ENCODE results near the gene ZNF117.
A peak's percentile ranks its signal among the peaks of the same experiment; 100 is the strongest.
"Not testable (repeated sequence)": the region's sequence is repeated elsewhere in the genome, so short reads cannot be mapped to it uniquely, and the experiment has no call there.

The ZNF117 gene

DNA sequence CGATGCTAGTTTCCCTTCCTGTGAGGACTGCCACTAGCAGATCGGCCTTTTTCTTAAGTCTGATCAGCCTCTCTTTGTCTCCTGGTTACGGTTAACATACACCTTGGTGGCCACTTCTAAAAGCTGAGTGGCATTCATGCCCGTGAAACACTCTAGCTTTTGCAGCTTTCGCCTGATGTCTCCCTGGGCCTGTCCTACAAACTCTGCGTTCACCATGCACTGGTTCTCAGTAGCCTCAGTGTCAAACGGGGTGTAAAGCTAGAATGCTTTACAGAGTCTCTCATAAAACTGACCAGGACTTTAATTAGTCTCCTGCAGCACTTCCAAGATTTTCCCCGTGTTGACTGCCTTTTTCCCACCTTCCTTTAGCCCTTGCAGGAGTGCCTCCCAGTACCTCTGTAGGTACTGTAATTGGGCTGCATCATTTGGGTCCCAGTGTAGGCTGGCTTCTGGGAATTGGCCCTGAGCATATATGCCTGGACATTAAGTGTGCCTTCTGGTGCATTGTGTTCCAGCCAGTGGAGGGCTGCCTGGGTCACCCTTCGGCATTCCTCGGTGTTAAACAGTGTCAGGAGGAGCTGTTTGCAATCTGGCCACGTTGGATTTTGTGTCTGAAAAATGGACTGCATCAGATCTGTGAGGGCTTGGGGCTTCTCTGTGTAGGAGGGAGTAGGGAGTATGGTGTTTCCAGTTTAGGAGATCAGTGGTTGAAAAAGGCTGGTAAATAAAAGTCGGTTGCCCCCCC lies 6.5 kb upstream of the ZNF117 start:
- DNase-seq (ENCODE audit: low spot score), result no peak

DNA sequence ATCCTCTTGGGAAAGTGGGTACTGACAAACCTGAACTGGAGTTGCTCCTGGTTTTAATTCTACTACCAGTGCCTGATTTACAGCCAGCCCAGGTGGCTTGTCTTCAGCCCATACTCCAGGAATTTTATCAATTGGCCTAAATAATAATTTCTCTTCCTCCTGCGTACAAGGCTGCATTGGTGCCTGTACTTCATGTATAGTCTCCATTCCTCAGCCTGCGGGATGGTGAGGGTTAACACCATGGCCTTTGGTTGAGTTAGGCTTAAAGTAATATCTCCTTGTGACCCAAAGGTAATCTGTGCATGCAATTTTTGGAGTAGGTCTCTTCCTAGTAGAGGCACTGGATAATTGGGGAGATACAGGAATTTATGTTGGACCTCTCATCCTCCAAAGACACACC lies 5.5 kb upstream of the ZNF117 start:
- no peak for DNase-seq (ENCODE audit: low spot score)

DNA sequence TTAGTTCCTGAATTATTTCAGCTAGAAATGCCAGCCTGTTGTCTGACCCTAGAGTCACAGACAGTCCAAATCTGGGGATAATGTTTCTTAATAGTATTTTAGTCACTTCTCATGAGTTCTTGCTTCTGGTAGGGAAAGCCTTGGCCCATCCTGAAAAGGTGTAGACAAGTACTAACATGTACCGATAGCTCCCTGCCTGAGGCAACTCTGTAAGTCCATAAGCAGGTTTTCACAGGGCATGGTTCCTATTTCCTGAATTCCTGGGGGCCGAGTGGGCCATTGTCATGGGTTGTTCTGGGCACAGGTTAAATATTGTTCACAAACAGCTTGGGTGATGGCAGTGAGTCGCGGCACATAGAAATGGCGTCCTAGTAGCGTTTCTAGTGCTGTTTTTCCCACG lies 3.1 kb upstream of the ZNF117 start:
- no peak for DNase-seq (ENCODE audit: low spot score)

DNA sequence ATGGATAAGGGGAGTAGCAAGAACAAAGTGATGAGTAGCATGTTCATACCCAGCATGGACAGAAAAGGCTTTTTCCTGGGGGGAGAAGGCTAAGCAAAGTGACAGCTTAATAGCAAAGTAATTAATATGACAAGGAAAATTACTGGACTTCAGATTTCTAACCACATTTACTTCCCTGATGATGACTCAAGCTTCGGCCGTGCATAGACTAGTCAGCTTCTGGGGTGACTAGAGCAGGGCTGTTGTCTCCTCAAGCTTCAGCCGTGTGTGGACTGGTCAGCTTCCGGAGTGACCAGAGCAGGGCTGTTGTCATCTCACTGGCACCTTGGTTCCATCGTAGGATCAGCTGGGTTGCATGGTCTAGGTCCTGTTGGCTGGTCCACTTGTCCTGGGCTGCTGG lies 2.1 kb upstream of the ZNF117 start:
- no peak for DNase-seq (ENCODE audit: low spot score)

DNA sequence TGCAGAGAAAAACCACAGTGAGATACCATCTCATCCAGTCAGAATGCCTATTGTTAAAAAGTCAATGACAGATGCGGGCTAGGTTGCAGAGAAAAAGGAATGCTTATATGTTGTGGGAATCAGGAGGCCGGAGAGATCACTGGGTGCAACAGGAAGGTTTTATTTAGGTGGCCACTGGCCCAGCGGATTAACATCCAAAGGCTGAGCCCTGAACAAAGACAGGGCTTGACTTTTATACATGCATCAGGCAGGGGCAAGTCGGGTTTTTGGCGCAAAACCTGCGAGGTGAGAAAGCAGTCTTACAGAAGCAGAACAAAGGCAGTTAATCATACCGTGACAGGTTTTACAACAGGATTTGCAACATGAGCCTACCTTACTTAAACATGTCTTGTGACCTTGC lies 620 bp downstream of the ZNF117 start:
- DNase-seq (ENCODE audit: low spot score), result no peak

DNA sequence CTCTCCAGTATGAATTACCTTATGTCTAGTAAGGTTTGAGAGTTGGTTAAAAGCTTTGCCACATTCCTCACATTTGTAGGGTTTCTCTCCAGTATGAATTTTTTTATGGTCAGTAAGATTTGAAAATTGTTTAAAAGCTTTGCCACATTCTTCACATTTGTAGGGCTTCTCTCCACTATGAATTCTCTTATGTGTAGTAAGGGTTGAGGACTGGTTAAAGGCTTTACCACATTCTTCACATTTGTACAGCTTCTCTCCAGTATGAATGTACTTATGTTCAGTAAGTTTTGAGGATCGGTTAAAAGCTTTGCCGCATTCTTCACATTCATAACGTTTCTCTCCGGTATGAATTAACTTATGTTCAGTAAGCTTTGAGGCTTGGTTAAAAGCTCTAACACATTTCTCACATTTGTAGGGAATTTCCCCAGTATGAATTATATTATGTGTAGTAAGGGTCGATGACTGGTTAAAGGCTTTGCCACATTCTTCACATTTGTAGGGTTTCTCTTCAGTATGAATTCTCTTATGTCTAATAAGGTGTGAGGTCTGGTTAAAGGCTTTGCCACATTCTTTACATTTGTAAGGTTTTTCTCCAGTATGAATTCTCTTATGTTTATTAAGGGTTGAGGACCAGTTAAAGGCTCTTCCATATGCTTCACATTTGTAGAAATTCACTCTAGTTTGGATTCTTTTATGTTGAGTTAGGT lies 12.2 kb downstream of the ZNF117 start:
- no peak for DNase-seq (ENCODE audit: low spot score)

DNA sequence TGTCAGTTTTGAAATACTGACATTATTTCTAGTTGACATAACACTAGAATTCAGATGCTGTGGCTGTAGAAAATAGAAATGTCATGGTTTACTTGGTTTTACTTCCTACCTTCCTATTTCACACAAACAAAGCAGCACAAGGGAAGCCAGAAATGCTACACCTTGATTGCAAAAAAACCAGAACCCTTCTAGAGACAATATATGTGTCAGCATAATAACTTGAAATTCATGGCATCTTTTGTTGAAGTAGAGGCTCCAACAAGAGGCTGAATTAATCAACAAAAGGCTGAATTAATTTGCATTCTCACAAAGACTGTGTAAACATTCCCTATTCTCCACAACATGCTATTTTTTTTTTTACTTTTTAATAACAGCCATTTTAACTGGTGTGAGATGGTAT lies 25.2 kb downstream of the ZNF117 start:
- DNase-seq (ENCODE audit: low spot score), result no peak

DNA sequence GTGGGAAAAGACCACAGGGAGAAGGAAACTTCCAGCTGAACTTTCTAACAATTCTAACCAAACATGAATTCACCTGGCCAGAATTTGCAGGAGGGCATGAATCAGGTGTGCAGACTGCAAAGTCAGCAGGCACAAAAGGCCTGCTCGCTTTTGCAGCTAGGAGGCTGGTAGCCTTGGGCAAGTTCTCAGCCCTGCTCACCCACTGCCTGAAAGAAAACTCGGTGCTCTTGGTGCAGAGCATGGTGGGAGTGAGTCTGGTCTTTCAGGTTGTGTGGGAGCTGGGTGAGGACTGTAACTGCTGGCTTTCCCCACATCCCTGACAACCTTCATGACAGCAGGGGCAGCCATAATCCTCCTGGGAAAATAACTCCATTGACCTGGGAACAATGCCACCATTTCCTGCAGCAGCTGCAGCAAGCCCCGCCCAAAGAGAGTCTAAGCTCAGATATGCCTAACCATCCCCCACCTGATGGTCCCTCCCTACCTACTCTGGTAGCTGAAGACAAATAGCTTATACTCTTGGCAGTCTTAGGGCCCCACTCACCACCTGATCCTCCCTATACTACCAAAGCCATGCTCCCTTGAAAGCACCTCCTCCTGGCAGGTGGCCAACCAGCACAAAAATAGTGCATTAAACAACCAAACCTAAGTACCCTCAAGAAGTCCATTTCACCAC lies 31.6 kb downstream of the ZNF117 start:
- no peak for DNase-seq (ENCODE audit: low spot score)

DNA sequence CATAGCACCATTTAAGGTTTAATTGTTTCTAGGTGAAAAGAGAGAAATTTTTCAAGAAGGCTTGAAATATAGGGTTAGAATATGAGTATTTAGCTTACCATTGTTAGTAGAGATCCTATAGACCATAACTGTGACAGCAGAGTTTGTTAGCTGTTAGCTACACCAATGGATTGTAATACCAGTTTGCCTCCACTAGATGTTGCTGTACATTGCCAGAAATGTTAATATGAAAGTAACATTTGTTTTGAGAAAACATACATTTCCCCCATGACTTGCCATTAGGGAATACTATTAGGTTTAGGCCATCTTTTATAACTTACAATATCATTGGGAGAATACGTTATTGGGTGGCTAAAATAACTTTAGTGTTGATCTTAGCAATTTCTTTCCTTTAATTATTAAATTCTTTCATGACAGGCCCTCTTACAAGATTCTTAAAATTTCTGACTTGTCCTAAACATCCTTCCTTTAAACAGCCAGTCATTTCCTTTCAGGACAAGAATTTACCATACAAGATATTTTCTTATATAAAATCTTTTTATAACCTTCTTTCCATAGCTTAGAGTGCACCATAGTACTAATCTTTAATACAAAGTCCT lies 39.5 kb downstream of the ZNF117 start:
- DNase-seq (ENCODE audit: low spot score), result peak; percentile 66

DNA sequence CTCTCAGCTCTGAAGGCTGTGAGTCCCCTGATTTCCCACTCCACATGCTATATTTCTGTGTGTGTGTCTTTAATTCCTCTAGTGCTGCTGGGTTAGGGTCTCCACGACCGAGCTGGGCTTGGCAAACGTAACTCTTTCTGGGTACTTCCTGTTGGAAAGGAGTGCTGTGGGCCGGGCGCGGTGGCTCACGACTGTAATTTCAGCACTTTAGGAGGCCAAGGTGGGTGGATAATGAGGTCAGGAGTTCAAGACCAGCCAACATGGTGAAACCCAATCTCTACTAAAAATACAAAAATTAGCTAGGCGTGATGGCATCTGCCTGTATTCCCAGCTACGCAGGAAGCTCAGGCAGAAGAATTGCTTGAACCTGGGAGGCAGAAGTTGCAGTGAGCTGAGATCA lies 40.2 kb downstream of the ZNF117 start:
- DNase-seq (ENCODE audit: low spot score), result not testable (repeated sequence)

DNA sequence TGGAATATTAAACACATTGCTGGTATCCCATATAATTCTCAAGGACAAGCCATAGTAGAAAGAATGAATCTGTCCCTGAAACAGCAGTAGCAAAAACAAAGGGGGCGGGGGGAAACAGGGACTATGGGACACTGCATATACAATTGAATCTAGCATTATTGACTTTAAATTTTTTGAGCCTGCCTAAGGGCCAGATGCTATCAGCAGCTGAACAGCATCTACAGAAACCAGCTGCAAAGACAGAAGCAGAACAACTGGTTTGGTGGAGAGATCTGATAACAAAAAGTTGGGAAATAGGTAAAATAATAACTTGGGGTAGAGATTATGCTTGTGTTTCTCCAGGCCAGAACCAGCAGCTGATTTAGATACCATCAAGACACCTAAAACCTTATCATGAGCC lies 42.1 kb downstream of the ZNF117 start:
- not testable (repeated sequence) for DNase-seq (ENCODE audit: low spot score)

DNA sequence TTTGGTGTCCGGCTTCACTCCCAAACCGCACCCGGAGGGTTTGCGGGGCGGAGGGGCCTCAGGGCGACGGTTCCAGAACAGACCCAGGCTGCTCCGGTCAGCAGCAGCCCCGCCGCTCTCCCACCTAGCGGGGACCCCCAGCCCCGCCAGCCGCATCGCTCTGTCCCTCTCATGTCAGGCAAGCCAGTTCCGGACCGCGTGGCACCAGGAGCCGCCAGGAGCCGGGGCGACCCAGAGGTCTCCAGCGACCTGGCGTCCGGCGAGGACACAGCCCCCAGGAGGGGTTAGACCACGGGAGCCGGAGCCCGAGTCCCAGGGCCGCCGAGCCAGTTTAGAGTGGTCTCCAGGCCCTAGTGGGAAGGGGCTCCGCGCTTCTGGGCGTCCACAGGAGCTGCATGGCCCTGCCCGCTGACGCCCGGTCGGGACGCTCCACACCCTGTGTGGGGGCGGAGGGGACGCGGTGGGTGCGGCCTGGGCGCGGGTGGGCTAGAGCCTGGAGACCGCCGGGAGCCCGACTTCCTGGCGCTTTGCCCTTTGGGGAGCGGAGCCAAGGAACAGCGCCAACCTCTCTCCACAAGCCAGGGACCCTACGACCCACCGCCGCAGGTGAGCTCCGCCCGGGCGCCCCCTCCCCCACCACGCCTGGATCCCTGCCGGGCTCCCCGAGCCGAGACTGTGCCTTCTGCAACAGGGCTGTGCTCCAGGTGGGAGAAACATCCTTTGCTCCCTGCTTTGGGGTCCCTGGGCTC lies 43.4 kb downstream of the ZNF117 start:
- DNase-seq (ENCODE audit: low spot score), result no peak

DNA sequence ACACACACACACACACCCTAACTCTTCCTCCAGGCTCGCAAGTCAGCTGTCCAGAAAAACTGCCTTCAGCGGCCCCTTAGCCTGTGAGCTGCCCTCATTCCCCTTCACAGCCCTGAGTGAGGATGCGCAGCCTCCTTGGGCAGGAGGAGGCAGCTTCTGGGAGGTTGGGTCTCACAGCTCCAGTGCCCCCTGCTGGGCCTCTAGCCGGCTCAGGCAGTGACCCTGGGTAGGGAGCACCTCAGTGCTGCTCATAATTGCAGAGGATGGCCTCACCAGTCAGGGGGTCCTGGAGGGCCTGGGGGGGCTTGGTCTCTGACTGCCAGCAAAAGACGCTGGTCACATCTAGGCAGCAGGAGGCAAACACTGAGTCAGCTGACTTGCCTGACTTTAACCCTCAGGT lies 44.1 kb downstream of the ZNF117 start:
- DNase-seq (ENCODE audit: low spot score), result no peak

DNA sequence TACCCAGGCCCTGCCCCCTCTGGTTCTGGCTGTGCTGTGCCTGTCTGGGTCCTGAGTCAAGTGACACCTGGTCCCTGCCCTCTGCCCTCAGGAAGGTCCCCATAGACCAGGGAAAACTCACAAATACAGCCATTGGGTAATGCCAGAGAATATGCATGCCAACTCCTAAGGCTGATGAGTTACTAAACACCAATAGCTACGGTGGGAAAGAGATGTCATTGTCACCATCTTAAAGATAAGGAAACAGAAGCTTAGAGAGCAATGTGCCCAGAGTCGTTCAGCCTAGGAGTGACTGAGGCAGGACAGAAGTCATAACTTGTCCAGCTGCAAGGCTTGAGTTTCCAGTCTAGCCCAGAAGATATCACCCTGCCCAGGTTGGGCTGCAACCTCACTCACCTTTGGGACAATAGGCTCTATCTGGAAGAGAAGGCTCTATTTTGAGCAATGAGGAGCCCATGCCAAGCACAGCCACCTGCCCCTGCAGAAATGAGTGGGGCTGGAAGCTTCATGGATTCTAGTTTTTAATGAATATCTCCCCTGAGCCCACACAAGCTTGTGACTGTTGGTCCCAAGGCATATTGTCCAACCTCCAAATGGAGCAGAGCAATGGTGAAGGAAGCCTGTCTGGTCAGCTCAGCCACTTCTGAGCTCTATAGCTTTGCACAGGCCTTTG lies 45.2 kb downstream of the ZNF117 start:
- DNase-seq (ENCODE audit: low spot score), result peak; percentile 62

DNA sequence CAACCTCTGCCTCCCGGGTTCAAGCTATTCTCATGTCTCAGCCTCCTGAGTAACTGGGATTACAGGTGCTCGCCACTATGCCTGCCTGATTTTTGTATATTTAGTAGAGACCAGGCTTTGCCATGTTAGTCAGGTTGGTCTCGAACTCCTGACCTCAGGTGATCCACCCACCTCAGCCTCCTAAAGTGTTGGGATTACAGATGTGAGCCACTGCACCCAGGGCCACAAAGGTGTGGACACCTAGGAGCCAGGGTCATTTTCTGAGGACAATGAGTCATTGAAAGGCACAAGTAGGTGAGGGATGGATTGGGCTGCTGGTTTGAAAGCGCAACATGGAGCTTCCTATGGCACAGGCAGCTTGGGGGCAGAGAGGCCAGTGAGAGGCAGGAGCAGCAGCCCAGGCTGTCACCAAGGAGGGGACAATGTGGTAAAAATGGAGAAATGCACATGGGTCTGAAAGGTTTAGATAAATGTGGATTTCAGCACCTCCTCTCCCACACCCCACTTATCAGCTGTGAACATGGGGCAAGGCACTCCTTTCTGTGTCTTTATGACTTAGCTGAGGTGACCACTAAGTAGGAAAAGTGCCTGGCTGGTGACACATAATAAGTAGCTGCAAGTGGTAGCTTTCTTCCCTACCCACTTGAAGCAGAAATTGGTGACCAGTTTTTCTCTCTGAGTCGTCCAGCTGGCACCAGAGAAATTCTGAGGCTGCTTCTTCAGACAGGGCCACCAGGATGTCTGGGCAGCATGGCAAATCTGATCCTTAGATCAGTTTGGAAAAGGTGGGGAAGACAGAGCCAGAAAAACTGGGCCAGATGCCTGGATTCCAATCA lies 46.0 kb downstream of the ZNF117 start:
- DNase-seq (ENCODE audit: low spot score), result not testable (repeated sequence)

DNA sequence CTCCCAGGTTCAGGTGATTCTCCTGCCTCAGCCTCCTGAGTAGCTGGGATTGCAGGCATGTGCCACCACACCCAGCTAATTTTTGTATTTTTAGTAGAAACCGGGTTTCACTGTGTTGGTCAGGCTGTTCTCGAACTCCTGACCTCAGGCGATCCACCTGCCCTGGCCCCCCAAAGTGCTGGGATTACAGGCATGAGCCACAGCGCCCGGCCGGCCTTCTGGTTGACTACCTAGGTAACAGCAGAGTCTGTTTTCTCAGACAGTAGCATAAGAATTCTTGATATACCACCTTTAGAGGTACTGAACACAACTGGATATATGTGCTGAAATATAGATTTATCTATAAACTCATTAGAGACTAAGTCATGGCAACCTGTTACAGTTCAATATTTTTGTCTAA lies 50.8 kb downstream of the ZNF117 start:
- DNase-seq (ENCODE audit: low spot score), result not testable (repeated sequence)

DNA sequence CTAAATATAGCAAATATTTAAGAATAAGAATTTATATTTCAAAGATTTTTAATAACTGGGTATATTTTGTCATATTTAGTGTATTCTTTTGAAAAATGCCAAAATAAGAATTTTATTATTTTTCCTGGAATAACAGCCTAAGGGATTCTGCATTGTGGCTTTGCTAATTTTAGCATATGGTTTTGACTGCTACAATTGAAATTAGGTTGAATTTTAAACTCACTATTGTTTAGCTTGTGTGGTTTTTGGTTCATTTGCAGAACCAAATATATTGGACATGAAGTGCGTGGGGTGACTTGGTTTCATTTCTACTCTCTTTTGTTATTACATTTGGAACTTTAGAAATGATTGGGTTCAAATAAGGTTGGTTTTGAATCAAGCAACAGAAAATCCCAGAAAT lies 52.3 kb downstream of the ZNF117 start:
- DNase-seq (ENCODE audit: low spot score), result no peak

DNA sequence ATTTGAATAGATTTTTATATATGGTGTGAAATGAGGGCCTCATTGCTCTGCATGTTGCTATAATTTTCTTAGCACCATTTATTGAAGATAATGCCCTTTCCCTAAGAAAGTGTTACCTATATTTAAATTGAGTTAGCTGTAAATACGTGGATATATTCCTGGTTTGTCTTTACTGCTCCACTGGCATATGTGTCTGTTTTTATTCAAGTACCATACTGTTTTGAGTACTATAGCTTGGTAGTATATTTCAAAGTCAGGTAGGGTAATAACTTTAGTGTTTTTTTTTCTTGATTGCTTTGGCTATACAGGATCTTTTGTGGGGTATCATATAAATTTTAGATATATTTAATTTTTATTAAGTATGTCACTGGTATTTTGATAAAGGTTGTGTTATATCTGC lies 56.4 kb downstream of the ZNF117 start:
- no peak for DNase-seq (ENCODE audit: low spot score)

DNA sequence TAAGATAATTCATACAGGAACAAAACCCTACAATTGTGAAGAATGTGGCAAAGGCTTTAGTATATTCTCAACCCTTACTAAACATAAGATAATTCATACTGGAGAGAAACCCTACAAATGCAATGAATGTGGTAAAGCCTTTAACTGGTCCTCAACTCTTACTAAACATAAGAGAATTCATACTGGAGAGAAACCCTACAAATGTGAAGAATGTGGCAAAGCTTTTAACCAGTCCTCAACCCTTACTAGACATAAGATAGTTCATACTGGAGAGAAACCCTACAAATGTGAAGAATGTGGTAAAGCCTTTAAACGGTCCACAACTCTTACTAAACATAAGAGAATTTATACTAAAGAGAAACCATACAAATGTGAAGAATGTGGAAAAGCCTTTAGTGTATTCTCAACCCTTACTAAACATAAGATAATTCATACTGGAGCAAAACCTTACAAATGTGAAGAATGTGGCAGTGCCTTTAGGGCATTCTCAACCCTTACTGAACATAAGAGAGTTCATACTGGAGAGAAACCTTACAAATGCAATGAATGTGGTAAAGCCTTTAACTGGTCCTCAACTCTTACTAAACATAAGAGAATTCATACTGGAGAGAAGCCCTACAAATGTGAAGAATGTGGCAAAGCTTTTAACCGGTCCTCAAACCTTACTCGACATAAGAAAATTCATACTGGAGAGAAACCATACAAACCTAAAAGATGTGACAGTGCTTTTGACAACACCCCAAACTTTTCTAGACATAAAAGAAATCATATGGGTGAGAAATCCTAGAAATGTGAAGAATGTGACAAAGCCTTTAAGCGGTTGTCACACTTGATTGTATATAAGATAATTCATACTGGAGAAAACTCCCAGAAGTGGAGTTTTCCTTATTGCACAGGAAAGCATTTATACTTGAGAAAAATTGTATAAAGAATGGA lies 62.3 kb downstream of the ZNF117 start:
- not testable (repeated sequence) for DNase-seq (ENCODE audit: low spot score)
